Measurements from ENCODE around the gene PRDM16. TPM values are rescaled to one million over a fixed set of nuclear protein-coding genes. Genes with fewer than 3 reads are reported as not detected.

The PRDM16 gene
- total and polyA plus RNA-seq, 2 of the 4 experiments (the other 2 are of a cell fraction), result 0.02 TPM; not detected in 1

- no peak overlapping the region for H3K56ac ChIP-seq (ENCODE audit: extremely low read depth, insufficient read depth, low read length)
- ChIA-PET POLR2A (ENCODE audit: unreplicated experiment) (no interaction called here), CTCF (no interaction called here)
- no peak overlapping the region for H3K9ac ChIP-seq (ENCODE audit: low read depth, low read length)
- no peak overlapping the region for H4K91ac ChIP-seq (ENCODE audit: insufficient read depth, low read depth, low read length)
- no peak overlapping the region for H2AK5ac ChIP-seq (ENCODE audit: low read depth, low read length)
- ATAC-seq (ENCODE audit: low read depth) (no peak), DNase-seq (no peak)
- H3K27ac ChIP-seq (ENCODE audit: insufficient read depth, low read length), result no peak overlapping the region
- H3K4me1 ChIP-seq (ENCODE audit: control insufficient read depth, insufficient read depth, low read length), result no peaks in the 10 kb centered on the region
- H2BK20ac ChIP-seq (ENCODE audit: low read depth, low read length), result no peak overlapping the region
- no peak overlapping the region for H4K5ac ChIP-seq (ENCODE audit: low read depth, low read length)
- H3K79me1 ChIP-seq (ENCODE audit: low read depth in 1 of 2, low read length in 2 of 2), result no peaks in the 10 kb centered on the region
- H4K8ac ChIP-seq (ENCODE audit: low read depth in 2 of 2, low read length in 2 of 2), result no peak overlapping the region
- intact Hi-C loops (cut with micrococcal nuclease) (no loop called here), dilution Hi-C loops (cut with HindIII; ENCODE audit: low sequenced_read_pairs, unreplicated experiment) (no loop called here), in situ Hi-C loops (cut with MboI; ENCODE audit: low sequenced_read_pairs) (no loop called here)
- H3K27me3 ChIP-seq (ENCODE audit: control insufficient read depth, insufficient read depth, low read length), result no peaks in the 10 kb centered on the region; the same call in none of the 2 replicates
- H3K9me3 ChIP-seq (ENCODE audit: control insufficient read depth, insufficient read depth, low read length), result no peaks in the 10 kb centered on the region; the same call in 1 of the 2 replicates
- no peak overlapping the region for H2BK120ac ChIP-seq (ENCODE audit: low read depth, low read length)
- no peaks in the 10 kb centered on the region for H3K9me1 ChIP-seq (ENCODE audit: insufficient read depth, low read length)
- no peak overlapping the region for H3K18ac ChIP-seq (ENCODE audit: low read depth, low read length)
- 94% methylated on average over 6 of the region's 8 CpGs; no CpG with 5 or more reads in 1 of the 2 experiments for WGBS, 2 experiments (ENCODE audit: extremely low coverage in 2 of 2, insufficient read length in 1 of 2)
- no peak overlapping the region for H2AFZ ChIP-seq (replicated peaks; ENCODE audit: low read length, poor library complexity)
- no peak overlapping the region for H2BK15ac ChIP-seq (ENCODE audit: low read depth, low read length)
- H2AK9ac ChIP-seq (replicated peaks; ENCODE audit: low read depth, low read length, poor library complexity), result no peak overlapping the region
- no peaks in the 10 kb centered on the region for H4K20me1 ChIP-seq (ENCODE audit: insufficient read depth, low read length)
- no peak overlapping the region for H3K4me2 ChIP-seq (ENCODE audit: low read depth, low read length)
- H2BK5ac ChIP-seq (ENCODE audit: low read depth, low read length, poor library complexity, severe bottlenecking), result no peak overlapping the region
- H3K4ac ChIP-seq (ENCODE audit: low read depth, low read length), result no peak overlapping the region
- no peaks in the 10 kb centered on the region for H3K36me3 ChIP-seq (ENCODE audit: control insufficient read depth, insufficient read depth, low read length)
- no peak overlapping the region for H3K14ac ChIP-seq (replicated peaks; ENCODE audit: low read depth, low read length)
- no peak overlapping the region for H3K4me3 ChIP-seq (ENCODE audit: insufficient read depth, low read depth, low read length)
- H3K23ac ChIP-seq (ENCODE audit: low read depth, low read length), result no peak overlapping the region
- BruUV-seq (replicated peaks), result no TSS peak
- TF ChIP-seq SMC3 (IDR thresholded peaks at IDR 0.05; ENCODE audit: low read depth, low read length) (no peak), FOS (IDR thresholded peaks at IDR 0.05; ENCODE audit: low read depth, low read length) (no peak), POLR2A (IDR thresholded peaks at IDR 0.05; ENCODE audit: low read depth, low read length) (no peak), NFE2L2 (IDR thresholded peaks at IDR 0.05; ENCODE audit: low read depth, low read length) (no peak), RAD21 (IDR thresholded peaks at IDR 0.05; ENCODE audit: low read length) (no peak), ELK1 (IDR thresholded peaks at IDR 0.05; ENCODE audit: borderline replicate concordance, low read depth, low read length) (no peak), CEBPB (IDR thresholded peaks at IDR 0.05; ENCODE audit: low read depth, low read length) (no peak), USF2 (IDR thresholded peaks at IDR 0.05; ENCODE audit: low read depth, low read length) (no peak), BHLHE40 (IDR thresholded peaks at IDR 0.05; ENCODE audit: low read depth, low read length) (no peak), RFX5 (IDR thresholded peaks at IDR 0.05; ENCODE audit: low read depth, low read length) (no peak), CTCF (conservative IDR thresholded peaks at IDR 0.05; ENCODE audit: low read depth, low read length) (no peak), MAZ (IDR thresholded peaks at IDR 0.05; ENCODE audit: borderline replicate concordance, low read depth, low read length) (no peak), MXI1 (IDR thresholded peaks at IDR 0.05; ENCODE audit: borderline replicate concordance, low read depth, low read length) (no peak), RCOR1 (IDR thresholded peaks at IDR 0.05; ENCODE audit: insufficient replicate concordance, low read length) (no peak), MAFK (IDR thresholded peaks at IDR 0.05; ENCODE audit: low read depth, low read length) (no peak), CHD1 (IDR thresholded peaks at IDR 0.05; ENCODE audit: low read depth, low read length) (no peak)
Measured at GRCh38 chr1:3353876-3354275, 284.9 kb downstream of the PRDM16 start.
